ENCODE measurements around the gene BBC3.

DNA sequence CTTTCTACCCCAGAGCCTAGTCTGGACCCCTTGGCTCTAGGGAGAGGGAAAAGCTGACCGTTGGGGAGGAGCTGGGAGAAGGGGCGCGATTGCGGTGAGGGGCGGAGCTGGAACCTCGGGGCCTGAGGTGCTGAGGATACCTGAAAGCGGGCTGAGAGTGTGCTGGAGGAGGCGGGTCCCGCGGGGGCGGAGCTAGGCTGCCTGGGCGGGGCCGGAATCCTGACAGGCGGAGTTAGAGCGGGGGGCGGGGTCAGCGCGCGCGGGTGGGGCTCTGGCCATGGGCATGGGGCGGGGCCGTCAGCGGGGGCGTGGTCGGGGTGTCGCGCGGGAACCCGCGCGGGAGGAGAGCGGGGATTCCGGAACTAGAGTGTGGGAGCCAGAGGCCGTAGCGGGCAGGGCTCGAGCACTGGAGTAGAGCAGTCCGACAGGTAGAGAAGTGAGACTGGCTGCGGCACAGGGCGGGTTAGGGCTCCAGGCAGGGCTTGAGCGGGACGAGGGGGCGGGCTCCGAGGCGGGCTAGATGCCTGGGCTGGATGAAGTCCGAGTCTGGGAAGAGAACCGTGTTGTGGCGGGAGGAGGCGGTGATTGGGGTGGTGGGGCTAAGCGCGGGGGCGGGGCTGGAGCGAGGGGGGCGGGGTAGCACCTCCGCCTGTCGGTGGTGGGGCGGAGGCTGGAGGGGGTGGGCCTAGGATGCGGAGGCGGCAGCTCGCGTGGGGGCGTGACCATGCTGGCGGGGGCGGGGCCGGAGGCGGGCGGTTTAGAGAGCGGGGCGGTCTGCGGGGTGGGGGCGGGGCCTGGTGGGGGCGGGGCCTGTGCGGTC lies 43.3 kb upstream of the BBC3 start, which contains the start of gene INAFM1:
- TF ChIP-seq, protein P1, sequence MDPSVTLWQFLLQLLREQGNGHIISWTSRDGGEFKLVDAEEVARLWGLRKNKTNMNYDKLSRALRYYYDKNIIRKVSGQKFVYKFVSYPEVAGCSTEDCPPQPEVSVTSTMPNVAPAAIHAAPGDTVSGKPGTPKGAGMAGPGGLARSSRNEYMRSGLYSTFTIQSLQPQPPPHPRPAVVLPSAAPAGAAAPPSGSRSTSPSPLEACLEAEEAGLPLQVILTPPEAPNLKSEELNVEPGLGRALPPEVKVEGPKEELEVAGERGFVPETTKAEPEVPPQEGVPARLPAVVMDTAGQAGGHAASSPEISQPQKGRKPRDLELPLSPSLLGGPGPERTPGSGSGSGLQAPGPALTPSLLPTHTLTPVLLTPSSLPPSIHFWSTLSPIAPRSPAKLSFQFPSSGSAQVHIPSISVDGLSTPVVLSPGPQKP (IDR thresholded peaks at IDR 0.05; ENCODE audit: borderline replicate concordance, low read depth, low read length), result no peak
- TF ChIP-seq POLR2A (IDR thresholded peaks at IDR 0.05; ENCODE audit: low read depth, low read length) (peak; percentile 70), MAZ (IDR thresholded peaks at IDR 0.05; ENCODE audit: borderline replicate concordance, low read depth, low read length) (peak; percentile 40; the same call in 1 of the 2 replicates), RCOR1 (IDR thresholded peaks at IDR 0.05; ENCODE audit: insufficient replicate concordance, low read length) (no peak)
- TF ChIP-seq, protein P2, sequence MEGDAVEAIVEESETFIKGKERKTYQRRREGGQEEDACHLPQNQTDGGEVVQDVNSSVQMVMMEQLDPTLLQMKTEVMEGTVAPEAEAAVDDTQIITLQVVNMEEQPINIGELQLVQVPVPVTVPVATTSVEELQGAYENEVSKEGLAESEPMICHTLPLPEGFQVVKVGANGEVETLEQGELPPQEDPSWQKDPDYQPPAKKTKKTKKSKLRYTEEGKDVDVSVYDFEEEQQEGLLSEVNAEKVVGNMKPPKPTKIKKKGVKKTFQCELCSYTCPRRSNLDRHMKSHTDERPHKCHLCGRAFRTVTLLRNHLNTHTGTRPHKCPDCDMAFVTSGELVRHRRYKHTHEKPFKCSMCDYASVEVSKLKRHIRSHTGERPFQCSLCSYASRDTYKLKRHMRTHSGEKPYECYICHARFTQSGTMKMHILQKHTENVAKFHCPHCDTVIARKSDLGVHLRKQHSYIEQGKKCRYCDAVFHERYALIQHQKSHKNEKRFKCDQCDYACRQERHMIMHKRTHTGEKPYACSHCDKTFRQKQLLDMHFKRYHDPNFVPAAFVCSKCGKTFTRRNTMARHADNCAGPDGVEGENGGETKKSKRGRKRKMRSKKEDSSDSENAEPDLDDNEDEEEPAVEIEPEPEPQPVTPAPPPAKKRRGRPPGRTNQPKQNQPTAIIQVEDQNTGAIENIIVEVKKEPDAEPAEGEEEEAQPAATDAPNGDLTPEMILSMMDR (conservative IDR thresholded peaks at IDR 0.05; ENCODE audit: low read depth, low read length), result no peak
